HG02588 (cell line): ENCODE measurements around the gene ALDH1L1.

Source experiments
- ATAC-seq: cut with Tn5 transposase; IDR thresholded peaks from one replicate; pipeline ENCODE4 v1.9.1; 2021; ENCODE audit warnings: mild to moderate bottlenecking, moderate library complexity; ENCODE audit not compliant: unreplicated experiment

Gene ALDH1L1

GRCh38 chr3:126135406-126136076 lies 44.8 kb downstream of the ALDH1L1 start:
- no peak for ATAC-seq

DNA sequence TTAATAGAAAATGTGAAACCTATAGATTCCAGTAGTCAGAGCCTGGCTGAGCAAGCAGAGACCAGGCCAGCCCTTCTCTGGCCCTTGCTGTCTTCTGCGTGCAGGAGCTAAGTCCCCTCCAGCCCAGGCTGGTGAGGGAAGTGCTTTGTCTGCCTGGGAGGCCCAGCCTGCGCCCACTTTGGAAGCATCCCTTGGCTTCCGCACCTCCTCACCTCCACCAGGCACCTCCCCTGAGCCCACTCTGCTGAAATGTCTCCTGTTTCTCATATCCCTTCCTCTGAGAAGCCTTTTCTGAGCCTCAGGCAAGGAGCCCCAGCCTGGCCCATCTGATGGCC lies 45.3 kb downstream of the ALDH1L1 start:
- ATAC-seq, result no peak

DNA sequence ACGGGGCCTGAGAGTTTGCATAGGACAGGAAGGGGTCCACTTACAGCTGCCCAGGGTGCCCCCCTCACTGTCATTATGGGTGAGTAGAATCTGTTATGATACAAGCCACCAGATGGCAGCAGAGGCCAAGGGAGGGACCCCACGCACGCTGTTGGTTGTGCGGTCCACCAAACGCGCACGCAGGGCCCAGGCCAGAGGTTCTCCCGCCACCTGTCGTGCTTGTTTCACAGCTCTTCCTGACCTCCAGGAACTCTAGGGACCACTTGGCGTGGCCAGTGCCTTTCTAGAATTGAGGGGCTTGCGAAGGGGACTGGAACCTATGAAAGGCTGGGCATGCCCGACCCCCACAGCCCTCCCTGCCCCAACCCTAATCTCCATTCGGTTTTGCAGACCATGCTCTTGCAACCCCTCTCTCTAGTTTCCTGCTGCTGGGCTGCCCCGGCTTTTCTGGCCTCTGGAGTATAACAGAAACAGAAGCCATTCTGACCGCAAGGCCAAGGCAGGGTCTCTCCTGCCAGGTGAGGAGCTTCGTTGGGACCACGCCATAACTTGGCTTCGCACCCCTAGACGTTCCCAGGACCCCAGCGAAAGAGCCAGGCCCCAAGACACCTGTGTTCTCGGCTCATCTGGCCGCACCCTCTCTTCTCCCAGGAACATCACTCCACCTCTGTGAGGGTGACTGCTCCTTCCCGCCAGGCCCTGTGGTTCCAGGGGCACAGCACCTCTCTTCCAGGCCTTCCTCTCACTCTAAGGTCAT lies 46.0 kb downstream of the ALDH1L1 start:
- ATAC-seq, result no peak

GRCh38 chr3:126133606-126134005 lies 46.8 kb downstream of the ALDH1L1 start:
- ATAC-seq, result no peak

DNA sequence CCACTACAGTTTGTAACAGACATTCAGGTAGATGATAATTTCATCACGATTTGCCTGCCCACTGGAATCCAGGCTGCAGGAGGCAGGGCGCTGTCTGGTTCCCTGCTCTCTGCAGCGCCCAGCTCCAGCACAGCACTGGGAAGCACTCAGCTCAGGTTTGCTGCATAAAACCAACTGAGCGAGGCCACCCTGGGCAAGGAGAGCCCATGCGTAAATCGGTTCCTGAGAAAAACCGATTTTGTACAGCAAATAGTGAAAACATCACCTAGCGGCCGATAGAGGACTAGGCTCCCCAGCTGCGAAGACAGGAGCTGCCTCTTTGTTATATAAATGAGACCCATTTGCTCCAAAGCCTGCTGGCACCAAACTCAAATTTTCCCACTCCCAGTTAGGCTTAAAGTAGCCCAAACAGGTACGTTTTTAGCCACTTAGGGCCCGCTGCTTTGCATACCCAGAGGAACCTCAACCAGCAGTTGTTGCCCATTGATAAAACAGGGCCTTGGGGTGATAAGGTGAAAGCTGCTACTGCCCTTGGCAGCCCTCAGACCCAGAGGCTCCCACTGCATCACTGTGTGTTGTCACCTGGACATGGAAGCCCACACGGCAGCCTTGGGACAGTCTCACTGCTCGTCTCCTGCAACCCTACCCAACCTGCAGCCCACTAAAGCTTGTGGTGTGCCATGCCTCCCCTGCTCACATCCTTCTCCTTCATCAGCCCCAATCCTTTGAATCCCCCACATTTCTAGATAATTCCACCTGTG lies 47.5 kb downstream of the ALDH1L1 start:
- ATAC-seq, result no peak

DNA sequence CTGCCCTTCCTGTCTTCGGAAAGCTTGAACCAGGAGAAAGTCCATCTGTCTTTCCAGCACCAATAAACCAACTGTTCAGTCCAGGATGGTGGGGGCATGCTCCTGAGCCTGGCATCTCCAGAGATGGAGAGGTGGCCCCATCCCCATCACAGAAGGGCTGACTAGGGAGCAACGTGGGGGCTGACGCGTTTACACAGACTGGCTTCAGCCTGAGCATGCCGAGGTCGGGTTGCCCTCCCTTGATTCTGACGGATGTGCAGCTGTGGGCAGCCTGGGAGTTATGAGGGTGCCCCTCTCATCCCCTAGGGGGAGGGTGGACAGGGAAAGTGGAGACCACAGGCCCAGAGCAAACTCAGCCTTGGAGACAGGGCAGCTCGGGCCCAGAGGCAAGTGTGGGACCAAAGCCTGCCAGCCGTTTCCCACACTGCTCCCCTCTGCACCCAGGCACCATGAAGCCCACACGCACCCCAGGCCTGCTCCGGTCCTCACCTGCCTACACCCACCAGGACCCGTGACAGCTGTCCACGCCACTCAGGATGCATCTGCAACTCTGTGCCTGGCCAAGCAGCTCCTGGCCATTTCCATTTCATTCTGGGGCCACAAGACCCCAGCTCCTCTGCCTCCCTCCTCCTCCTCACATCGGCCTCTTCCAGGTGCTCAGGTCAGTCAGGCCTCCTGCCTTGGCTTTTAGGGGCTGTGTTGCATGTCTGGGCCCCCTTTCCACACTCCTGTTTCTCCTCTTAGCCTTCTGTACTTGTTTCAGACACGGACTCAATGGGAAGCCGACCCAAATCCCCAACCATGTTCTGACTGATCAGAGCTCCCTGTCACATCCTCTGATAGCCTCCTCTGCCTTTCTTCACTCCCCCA lies 48.3 kb downstream of the ALDH1L1 start:
- ATAC-seq, result no peak

- no peak for ATAC-seq
Observed at GRCh38 chr3:126130981-126131745, 49.2 kb downstream of the ALDH1L1 start.

GRCh38 chr3:126130081-126130855 lies 50.1 kb downstream of the ALDH1L1 start:
- ATAC-seq, result no peak

- ATAC-seq, result no peak
Observed at GRCh38 chr3:126129398-126129891, 50.9 kb downstream of the ALDH1L1 start.

DNA sequence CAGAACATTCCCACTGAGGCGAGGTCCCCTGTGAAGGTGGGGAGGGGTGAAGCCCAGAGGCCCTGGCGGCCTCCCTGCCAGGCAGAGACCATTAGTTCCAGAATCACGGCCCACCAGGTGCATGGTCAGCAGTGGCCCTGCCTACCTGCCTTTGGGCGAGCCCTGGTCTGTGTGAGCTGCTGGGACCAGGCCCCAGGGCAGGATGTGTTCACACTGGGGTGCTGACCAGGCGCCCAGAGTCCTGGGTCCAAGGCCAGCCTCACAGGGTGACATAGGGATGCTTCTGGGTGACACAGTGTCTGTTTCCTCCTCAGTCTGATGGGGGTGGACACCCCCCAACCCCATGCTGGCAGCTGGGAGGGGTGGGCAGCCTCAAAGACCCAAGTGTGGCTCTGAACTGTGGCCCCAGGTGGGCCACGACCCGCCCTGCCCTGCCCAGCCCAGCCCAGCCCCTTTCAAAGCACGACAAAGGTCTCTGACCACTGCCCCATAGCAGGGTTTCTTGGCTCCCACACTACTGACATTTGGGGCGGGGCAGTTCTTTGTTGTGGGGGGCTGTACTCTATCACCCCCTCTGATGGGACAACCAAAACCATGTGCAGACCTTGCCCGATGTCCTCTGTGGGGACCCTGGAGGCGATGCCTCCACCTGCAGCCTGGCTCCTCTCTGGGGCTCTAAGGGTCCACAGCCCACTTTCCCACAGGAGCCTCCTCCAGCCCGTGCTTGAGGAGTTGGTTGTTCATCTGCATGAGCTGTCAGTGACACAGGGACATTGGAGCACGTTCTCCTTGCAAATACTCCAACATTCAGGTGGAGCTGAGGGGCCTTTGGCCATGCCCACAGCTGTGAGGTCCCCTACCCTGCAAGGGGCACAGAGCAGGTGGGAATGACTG lies 51.6 kb downstream of the ALDH1L1 start:
- no peak for ATAC-seq

- no peak for ATAC-seq
Observed at GRCh38 chr3:126127904-126128303, 52.5 kb downstream of the ALDH1L1 start.

GRCh38 chr3:126127452-126127851 lies 52.9 kb downstream of the ALDH1L1 start:
- no peak for ATAC-seq

- no peak for ATAC-seq
Observed at GRCh38 chr3:126126811-126127431, 53.5 kb downstream of the ALDH1L1 start.

GRCh38 chr3:126126286-126126685 lies 54.1 kb downstream of the ALDH1L1 start:
- ATAC-seq, result no peak

DNA sequence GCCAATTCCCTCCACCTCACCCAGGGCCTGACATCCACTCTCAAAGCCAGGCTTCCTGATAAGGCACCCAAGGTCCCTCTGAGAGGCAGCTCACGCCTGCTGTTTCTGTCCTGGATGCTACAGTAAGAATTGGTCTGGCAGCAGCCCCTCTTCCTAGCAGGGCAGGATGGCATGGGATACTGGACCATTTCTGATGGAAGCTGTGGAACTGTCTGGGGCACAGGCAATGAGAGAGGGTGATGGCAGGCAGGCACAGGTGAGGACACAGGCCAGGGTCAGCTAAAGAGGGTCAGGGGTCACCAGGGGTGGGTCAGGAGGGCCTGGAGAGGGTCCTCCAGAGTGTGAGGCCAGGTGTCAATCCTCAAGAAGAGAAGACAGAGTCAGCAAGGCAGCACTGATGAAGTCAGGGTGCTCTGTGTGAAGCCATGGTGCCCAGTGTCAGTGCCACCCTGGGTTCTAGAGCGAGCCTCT lies 54.6 kb downstream of the ALDH1L1 start:
- no peak for ATAC-seq

- ATAC-seq, result no peak
Observed at GRCh38 chr3:126125341-126125740, 55.0 kb downstream of the ALDH1L1 start.

- no peak for ATAC-seq
Observed at GRCh38 chr3:126124896-126125295, 55.5 kb downstream of the ALDH1L1 start.
